GM18499 (cell line): Measurements from ENCODE around the gene ZNF44.

Experiments used
- ATAC-seq: cut with Tn5 transposase; IDR thresholded peaks from one replicate; pipeline ENCODE4 v1.9.1; 2021; ENCODE audit warnings: moderate number of reproducible peaks; ENCODE audit not compliant: insufficient read depth, unreplicated experiment

The ZNF44 gene

GRCh38 chr19:12265921-12266704 is 28.6 kb downstream of the ZNF44 start:
- ATAC-seq: no peak

GRCh38 chr19:12261554-12261953 is 33.1 kb downstream of the ZNF44 start:
- ATAC-seq: no peak

GRCh38 chr19:12260861-12261260 is 33.8 kb downstream of the ZNF44 start:
- no peak for ATAC-seq

GRCh38 chr19:12260236-12260635 is 34.4 kb downstream of the ZNF44 start:
- no peak for ATAC-seq

- no peak for ATAC-seq
Measured at GRCh38 chr19:12255372-12255771, 39.3 kb downstream of the ZNF44 start.

- no peak for ATAC-seq
Measured at GRCh38 chr19:12247644-12248222, 47.0 kb downstream of the ZNF44 start.

- no peak for ATAC-seq
Measured at GRCh38 chr19:12244370-12244769, 50.3 kb downstream of the ZNF44 start.

- no peak for ATAC-seq
Measured at GRCh38 chr19:12237143-12237839, 57.4 kb downstream of the ZNF44 start.

- ATAC-seq: no peak
Measured at GRCh38 chr19:12232961-12233360, 61.7 kb downstream of the ZNF44 start.

- ATAC-seq: no peak
Measured at GRCh38 chr19:12230751-12231733, 63.6 kb downstream of the ZNF44 start.

GRCh38 chr19:12229990-12230389 is 64.7 kb downstream of the ZNF44 start:
- ATAC-seq: no peak

- ATAC-seq: no peak
Measured at GRCh38 chr19:12224676-12225075, 70.0 kb downstream of the ZNF44 start.

GRCh38 chr19:12222980-12223630 is 71.6 kb downstream of the ZNF44 start:
- ATAC-seq: no peak
